ENCODE results near the gene ZSCAN31. TPM values are rescaled to one million over a fixed set of nuclear protein-coding genes. Genes with fewer than 3 reads are reported as not detected.

The ZSCAN31 gene
- total and polyA plus RNA-seq, 9 of the 15 experiments (the other 6 are each of a cell fraction or from before 2014, with no cell fraction given): 3.9 to 12.1 (median 7.0) TPM

- Histone ChIP-seq H3K9ac (ENCODE audit: insufficient read depth in 1 of 2, low read depth in 2 of 2, low read length in 2 of 2) (no peak overlapping the region), H3K4me2 (ENCODE audit: insufficient read depth, low read length) (no peak overlapping the region; the same call in 1 of the 2 replicates), H3K27ac (ENCODE audit: extremely low read depth, low read depth, low read length) (no peak overlapping the region), H2AFZ (ENCODE audit: low read depth, low read length) (no peak overlapping the region), H3K4me3 (no peak overlapping the region), H3K9me1 (ENCODE audit: control insufficient read depth, insufficient read depth, low read length) (no peaks in the 10 kb centered on the region), H4K20me1 (replicated peaks; ENCODE audit: control insufficient read depth, insufficient read depth, low read length) (no peaks in the 10 kb centered on the region), H3K9me3 (replicated peaks; ENCODE audit: control insufficient read depth, insufficient read depth, low read depth, low read length) (peaks cover 6% of the 10 kb centered on the region; the same call in 1 of the 2 replicates), H3K36me3 (ENCODE audit: control insufficient read depth, insufficient read depth, low read length) (no peaks in the 10 kb centered on the region), H3K79me2 (ENCODE audit: control insufficient read depth, insufficient read depth, low read length) (no peaks in the 10 kb centered on the region), H3K4me1 (replicated peaks in 1 of 2; ENCODE audit: control insufficient read depth in 2 of 2, insufficient read depth in 2 of 2, low read length in 2 of 2) (peaks cover 10 to 38% of the 10 kb centered on the region in 2 experiments; a peak in 4 of 5 replicates), H3K27me3 (ENCODE audit: control insufficient read depth in 2 of 2, insufficient read depth in 2 of 2, low read length in 2 of 2) (no peaks in the 10 kb centered on the region)
- in situ Hi-C loops (cut with MboI): no loop called here
- intact Hi-C loops (cut with micrococcal nuclease): no loop called here
- BruUV-seq (replicated peaks): no TSS peak
- ChIA-PET POLR2A (interaction anchor here (1.0 to 5.1 kb wide), 3 partner anchors 7 to 117 kb away, joined by 4 to 60 read pairs (median 5); partner anchors contain the start of gene ZSCAN31), CTCF (ENCODE audit: low intra/inter-chr PET ratio) (interaction anchor here (0.6 kb wide), 1 partner anchor 133 kb away, joined by 3 read pairs; no protein-coding TSS in a partner anchor)
- ATAC-seq (peak; percentile 79), DNase-seq (ENCODE audit: extremely low read depth in 1 of 4, low spot score in 3 of 4) (peak; percentile 69 to 82 (median 76)), FAIRE-seq (peak; percentile 80)
- 0% methylated on average over 1 of the region's 1 CpG for WGBS (ENCODE audit: insufficient coverage, low coverage, missing lambda C conversion rate)
- TF ChIP-seq MEIS2 (IDR thresholded peaks at IDR 0.05; ENCODE audit: partially characterized antibody) (peak; percentile 72), HMBOX1 (IDR thresholded peaks at IDR 0.05) (peak; percentile 85; the same call in 1 of the 2 replicates), ASH1L (IDR thresholded peaks at IDR 0.05; ENCODE audit: borderline replicate concordance, low read depth, partially characterized antibody) (no peak), CAMTA2 (CRISPR knock-in tag; conservative IDR thresholded peaks at IDR 0.05) (no peak), SRSF3 (IDR thresholded peaks at IDR 0.05; ENCODE audit: insufficient read depth, low read length) (no peak), STAT5A (IDR thresholded peaks at IDR 0.05; ENCODE audit: borderline replicate concordance, low read length) (peak; percentile 56; the same call in 1 of the 2 replicates), MNT (conservative IDR thresholded peaks at IDR 0.05) (peak; percentile 48 to 64; a peak in 3 of 4 replicates), NR0B1 (IDR thresholded peaks at IDR 0.05; ENCODE audit: partially characterized antibody) (no peak), KLF6 (CRISPR knock-in tag; IDR thresholded peaks at IDR 0.05; ENCODE audit: borderline replicate concordance) (no peak), SAFB2 (IDR thresholded peaks at IDR 0.05; ENCODE audit: borderline replicate concordance, low read depth, low read length, severe bottlenecking) (no peak), MYC (IDR thresholded peaks at IDR 0.05; ENCODE audit: low read depth, low read length) (peak; percentile 79), MYC (CRISPR knock-in tag; IDR thresholded peaks at IDR 0.05; ENCODE audit: borderline replicate concordance, low read depth) (no peak), ZNF696 (CRISPR knock-in tag; conservative IDR thresholded peaks at IDR 0.05) (no peak)
Measured at GRCh38 chr6:28343898-28344677, 8.1 kb upstream of the ZSCAN31 start.

All from K562 (cell line).